ENCODE data around the gene HMCN1.

The HMCN1 gene

DNA sequence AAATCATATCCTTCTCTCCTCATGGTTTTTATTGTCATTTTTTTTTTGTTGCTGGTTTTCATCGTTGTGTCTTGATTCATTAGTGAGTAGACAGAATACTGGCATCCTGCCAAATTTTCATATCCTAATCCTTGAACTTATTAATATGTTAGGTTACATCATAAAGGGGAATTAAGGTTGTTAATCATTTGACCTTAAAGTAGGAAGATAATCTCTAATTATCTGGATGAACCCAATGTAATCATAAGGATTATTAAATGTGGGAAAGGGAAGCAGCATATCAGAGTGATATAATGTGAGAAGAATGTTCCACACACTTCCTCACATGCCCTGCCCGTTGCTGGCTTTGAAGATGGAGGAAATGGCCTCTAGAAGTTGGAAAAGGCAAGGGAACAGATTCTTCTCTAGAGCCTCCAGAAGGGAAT, 299.7 kb downstream of the HMCN1 start:
- no peak for DNase-seq (ENCODE audit: low spot score)

DNA sequence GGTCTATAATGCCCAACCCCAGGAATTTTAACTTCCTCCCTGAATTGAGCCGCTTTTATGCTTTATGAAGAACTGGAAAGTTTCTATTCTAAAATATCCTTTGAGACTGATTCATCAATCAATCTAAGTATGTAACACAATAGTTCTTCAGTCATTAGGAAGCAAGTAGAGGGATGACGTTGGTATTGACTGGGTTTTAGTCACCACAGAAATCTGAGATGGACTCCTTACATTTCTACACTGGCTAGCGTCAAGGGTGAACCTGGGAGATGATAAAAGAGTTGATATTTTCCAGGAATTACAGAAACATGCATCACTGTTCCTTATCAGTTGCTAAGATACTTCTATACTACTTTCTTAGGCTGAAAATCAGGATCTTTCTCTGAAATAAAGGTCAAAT, 308.0 kb downstream of the HMCN1 start:
- DNase-seq (ENCODE audit: low spot score): no peak

DNA sequence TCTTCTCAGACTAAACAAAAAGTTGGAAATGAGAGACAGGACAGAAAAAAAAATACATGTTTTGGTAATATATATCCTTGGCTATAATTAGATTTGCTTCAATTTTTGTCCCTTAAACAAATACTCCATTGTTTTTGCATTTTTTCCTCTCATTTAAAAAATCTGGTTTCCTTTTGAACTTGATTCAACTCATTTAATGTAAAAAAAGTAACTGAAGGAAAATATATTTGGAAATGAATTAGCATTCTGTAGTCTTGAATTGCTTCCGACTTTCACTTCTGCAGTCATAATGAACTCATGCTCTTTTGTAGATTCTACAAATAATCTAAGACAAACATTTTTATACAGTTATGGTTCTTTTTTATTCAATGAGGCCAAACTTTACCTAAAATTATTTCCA, 309.1 kb downstream of the HMCN1 start:
- DNase-seq (ENCODE audit: low spot score): no peak

DNA sequence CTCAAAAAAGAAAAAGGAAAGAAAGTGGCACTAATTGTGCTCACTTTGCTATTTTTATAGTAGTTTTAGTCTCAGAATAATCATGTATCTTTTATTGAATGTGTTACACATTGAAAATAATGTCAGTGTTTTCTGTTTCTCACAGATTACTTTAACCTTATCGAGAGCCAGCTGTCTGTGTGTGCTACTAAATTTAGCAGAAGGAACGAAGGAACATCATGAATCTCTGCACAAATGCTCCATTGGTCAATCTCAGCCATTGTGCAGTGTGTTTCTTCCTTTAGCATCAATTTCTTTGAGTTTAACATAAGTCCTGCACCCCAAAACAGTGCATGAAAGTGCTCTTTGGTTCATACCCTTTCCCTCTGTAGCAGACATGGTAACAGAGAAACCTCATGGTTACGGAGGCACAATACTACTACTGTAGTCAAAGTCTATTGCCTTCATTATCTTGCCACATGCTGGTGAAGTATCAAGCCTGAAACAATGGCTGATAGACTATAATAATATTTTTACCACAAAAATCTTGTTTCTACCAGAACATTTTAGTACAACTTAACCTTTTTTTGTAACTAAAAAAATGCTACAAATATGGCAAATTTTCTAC, 310.0 kb downstream of the HMCN1 start:
- no peak for DNase-seq (ENCODE audit: low spot score)

DNA sequence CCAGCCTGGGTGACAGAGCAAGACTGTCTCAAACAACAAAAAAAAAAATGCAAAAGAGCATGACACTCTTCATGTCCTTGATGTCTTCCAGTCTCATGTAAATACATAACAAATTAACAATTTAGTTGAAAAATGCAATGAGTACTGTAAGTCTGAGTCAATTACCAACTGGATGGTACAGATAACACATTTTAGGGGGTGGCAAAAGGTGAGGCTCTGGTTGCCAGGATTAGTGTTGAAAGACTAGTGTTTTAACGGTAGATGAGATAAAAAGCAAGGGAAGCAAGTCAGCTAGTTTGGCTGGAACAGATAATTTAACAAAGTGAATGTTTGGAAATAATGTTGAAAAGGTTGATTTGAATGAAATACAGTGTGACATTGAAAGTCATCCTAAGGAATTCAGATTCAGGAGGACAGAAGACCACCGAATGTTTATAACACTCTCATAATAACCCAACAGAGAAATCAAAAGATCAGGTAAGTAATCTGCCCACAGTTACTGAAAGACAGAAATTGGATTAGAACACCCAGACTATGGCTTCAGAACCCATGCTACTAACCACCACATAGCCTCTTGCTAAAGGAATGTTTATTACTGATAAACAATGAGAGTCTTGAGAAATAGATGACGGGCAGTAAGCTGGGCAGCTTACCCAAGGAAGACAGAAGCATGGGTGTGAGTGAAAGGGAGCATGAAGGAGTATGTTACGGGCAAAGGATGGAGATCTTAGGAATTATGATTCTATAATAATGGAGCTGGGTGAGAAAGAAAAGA, 312.4 kb downstream of the HMCN1 start:
- DNase-seq (ENCODE audit: low spot score): no peak

DNA sequence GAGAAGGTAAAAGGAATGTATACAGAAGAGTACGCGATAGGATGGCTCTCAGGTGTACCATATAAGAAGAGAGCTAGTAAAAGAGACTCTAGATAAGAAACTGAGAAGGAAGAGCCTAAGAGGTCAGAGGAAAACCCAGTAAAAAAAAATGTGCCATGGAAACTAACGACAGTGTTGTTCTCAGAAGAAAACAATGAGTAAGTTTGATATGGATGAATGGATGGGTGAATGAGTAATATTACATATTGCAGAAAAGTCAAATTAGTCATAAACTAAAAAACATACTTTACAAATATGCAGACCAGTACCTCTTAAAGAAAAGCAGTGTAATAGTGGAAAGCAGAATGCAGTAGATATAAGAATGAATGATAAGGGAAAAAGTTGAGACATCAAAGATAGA, 316.2 kb downstream of the HMCN1 start:
- no peak for DNase-seq (ENCODE audit: low spot score)

DNA sequence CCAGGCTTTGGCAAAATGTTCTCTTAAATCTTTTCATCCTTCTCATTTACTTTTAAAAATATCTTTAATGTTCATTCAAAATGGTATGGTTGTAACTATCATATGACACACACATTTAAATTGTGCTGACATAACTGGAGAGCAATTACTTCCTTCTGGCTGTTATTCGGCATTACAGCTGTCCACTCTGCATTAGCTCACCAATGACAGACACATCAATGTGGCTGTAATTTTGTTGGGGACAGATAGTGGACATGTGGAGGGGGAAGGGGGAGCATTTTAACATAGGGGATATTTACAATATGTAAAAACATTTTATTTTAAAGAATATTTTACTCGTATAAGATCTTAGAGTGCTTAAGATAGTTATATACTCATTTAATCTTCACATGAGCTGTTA, 319.8 kb downstream of the HMCN1 start:
- DNase-seq (ENCODE audit: low spot score): no peak

DNA sequence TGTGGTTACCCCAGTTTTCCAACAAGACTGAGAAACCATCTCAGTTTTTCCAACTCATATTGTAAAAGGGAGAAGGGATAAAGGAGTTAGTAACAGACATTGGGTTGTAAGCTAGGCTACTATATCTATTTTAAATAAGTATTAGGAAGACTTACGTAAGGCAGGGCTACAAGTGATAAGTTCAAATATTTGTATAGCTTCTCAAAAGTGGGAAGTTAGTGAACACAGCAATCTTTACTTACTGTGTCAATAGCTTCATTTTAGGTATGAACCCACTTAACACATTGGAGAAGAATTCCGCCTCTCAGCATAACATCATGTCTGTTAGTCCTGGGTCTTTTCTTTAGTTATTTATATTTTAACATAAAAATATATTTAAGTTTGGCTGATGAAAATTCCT, 320.7 kb downstream of the HMCN1 start:
- no peak for DNase-seq (ENCODE audit: low spot score)

DNA sequence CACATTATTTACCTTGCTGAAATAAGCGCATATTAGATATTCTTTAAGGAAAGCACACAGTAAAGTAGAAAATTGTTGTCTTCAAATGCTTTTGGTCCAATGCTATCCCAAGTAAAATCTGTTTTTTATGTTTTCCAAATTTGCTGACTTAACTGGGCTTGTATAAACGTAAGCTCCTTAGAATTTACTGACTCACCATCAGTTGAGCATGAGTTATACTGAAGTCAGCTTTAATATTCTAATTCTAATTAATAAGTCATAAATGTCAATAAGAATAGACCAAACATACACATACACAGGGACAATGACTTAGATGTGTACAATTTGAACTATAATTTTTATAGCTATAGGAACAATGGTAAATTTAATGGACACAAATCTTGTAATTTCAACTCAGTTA, 321.7 kb downstream of the HMCN1 start:
- no peak for DNase-seq (ENCODE audit: low spot score)

DNA sequence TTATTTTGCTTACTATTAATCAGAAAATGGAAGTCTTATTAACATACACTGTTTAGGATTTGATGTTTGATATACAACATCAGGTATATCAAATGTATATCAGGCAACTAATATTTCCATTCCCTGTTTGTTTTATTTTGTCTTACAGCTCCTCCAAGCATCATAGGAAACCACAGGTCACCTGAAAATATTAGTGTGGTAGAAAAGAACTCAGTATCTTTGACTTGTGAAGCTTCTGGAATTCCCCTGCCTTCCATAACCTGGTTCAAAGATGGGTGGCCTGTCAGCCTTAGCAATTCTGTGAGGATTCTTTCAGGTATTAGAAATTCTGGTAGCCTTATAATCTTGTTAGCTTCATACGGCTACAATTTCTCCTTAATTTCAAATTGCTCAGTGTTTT, 322.9 kb downstream of the HMCN1 start:
- no peak for DNase-seq (ENCODE audit: low spot score)

DNA sequence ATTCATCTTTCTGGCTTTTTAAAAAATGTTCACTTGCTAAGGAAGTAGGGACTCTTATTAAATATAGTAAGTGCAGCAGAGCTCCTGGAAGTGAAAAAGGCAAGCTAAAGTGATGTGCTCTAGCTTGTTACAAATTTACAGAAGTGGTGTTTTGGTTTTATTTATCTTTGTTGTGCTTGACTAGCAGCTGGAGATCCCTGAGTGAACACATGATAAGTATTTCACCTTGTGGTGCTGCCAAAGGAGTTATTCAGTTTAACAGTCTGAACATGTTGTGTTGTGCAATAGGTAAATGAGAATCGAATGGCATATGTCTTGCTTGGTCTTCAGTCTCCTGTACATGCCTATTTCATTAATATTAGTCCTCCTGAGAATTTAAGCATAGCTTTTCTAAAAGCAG, 325.1 kb downstream of the HMCN1 start:
- no peak for DNase-seq (ENCODE audit: low spot score)

DNA sequence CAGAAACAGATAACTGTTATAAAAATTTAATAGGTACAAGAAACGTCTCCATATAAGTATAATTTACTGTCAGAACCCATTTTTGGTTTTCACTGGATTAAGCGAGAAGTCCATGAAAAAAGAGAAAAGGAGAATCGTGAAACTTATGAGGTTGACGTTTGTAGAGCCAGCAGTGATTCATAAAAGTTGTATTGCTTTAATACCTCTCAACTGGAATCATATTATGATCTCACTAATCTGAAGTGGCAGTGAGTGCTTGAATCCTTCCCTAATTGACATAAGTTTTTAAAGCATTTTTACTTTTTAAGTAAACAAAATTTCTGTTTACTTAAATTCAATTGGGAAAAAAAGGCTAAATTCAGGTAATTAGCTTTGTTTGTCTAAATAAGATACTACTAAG, 325.6 kb downstream of the HMCN1 start:
- DNase-seq (ENCODE audit: low spot score): no peak

DNA sequence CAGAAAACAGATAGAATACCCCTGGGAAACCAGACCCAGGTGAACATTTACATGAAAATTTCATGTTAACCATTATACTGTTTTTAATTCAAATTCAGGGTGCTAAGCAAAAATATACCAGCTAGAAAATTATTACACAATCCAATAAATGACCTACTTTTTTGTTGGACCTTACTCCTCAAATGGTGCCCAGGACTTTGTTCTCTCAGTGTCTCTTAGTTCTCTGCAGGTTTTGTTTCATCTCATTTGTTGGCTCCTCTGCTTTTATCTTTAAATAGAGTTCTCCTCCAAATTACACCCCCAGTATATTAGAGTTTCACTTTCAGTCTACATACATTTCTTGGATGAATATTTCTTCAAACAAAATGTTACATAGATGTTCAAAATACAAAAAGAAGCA, 326.0 kb downstream of the HMCN1 start:
- DNase-seq (ENCODE audit: low spot score): no peak

DNA sequence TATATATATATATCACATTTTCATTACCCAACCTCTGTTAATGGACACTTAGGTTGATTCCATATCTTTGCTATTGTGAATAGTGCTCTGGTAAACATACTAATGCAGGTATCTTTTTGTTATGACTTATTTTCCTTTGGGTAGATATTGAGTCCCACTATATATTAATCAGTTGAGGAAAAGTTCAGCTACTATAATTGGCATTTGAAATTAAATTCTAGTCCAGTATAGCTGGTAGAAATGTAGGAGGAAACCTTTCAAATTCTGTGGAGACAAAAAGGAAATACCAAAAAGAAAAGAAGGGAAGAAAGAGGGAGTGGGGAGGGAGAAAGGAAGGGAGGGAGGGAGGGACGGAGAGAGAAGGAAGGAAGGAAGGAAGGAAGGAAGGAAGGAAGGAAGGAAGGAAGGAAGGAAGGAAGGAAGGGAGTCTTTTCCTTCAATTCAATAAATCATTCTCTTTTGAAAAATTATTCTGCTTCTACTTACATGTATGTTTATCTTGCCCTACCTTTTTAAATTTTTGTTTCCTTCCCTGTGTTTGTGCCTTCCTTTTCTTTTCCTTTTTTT, 329.0 kb downstream of the HMCN1 start:
- no peak for DNase-seq (ENCODE audit: low spot score)

DNA sequence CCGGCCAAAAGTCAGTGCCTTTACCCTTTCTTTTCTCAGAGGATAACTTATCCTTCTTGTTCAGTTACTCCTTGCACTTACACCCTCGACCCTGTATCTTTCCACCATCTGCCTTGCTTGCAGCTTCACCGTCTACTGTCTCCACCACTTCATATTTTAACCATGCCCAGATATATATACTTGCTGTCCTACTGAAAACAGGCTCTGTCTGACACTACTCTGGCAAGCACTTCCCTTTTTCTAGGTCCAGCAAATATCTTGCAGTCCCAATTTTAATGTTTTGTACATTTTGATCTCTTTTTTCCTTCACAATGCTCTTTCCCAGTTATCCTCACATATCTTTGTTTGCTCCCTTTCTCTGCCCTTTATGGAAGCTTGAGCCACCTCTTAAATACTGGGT, 332.2 kb downstream of the HMCN1 start:
- no peak for DNase-seq (ENCODE audit: low spot score)

DNA sequence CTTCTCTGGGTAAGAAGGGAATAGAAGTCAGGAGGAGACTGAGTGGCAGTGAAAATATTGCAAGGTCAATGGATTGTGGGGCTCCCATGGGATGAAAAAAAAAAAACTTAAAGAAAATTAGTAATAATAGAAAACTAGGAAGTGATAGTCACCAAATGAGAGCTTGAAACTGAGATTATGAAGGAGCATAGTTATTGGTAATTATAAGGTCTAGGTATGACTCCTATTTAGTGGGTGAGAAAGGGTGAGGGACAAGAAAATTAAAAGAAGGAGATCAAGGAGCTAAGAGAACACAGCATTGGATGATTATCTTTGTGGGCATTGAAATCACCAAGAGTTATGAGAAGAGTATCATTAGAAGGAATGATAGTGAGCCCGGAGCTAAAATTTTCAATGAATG, 339.5 kb downstream of the HMCN1 start:
- no peak for DNase-seq (ENCODE audit: low spot score)

DNA sequence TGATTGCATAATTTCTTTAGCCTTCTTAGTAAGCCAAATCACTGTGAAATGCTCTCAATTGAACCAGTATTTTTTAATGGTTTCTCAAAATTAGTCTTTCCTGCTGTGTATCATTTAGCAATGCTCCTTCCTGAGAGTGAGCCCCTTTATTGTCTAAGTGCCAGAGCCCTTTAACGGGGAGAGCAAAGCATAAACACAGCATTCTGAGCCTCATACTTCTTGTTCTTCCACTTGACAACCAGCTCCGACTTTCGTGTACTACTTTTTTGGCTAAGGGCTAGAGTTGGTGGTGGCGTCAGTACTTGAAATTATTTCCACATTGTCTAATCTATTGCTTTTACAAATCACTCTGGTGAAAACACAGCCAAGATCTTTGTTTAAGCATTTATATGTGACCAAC, 341.8 kb downstream of the HMCN1 start:
- no peak for DNase-seq (ENCODE audit: low spot score)

DNA sequence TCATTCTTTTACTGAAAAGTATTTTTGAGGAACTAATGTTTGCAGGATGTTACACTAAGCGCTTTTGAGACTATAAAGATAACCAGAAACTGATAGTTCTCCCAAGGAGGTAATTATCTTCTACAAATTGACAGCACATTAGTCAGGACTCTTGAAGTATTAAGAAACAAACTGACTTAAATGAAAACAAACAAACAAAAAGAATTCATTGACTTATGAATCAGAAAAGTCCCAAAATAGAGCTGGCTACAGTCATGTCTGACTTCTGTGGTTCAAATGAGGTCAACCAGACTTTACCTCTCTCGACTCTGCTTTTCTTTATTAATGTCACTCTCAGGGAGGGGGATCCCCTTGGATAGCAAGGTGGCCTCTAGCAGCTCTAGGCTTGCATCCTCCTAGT, 344.1 kb downstream of the HMCN1 start:
- DNase-seq (ENCODE audit: low spot score): no peak

DNA sequence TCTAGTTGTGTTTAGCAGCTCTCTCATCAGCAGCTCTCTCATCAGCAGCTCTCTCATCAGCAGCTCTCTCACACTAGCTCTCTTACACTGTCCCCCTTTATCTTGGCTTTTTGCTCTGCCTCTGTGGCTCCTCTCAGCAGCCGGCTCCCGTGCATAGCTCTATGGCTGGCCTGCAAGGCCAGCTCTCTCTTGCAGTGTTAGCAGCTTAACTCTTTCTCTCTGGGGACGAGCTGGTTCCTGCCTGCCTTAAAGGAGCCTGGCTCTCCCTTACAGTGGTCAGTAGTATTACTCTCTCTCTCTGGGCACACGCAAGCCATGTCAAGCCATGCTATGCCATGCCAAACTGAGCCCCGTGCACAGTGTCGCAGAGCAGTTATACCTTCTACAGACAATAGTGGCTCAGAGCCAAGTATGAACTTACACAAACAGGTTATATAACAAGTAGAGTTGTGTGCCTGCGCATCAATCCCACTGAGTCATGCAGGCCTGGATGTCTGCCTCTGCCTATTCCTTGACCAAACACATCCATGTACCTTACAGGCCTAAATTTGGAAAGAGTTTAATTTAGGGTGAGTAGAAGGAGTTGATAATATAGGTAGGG, 345.0 kb downstream of the HMCN1 start:
- no peak for DNase-seq (ENCODE audit: low spot score)

DNA sequence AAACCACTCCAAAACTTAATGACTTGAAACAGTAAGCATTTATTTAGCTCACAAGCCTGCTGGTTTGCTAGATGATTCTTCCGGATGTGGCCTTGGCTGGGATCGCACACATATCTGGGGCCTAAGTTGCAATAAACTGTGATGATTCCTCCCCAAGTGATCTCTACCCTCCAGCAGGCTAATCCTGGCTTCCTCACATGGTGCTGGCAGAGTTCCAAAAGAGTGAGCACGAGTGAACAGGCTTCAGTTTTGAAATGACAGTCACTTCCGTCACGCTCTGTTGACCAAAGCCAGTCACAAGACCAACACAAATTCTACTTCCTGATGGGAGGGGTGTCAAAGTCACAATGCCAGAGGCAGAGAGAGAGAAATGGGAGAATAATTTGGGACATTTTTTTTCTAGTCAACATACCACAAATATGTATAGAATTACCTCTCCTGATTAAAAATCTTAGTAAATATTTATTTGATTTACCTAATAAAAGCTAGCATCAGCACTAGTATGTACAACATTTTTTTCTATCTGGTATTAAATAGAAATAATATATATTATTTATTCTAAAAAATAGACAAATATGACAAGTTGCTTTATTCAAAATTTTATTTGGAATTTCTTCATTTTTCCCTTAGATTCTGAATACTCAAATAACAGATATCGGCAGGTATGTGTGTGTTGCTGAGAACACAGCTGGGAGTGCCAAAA, 348.2 kb downstream of the HMCN1 start:
- peak; percentile 42 for DNase-seq (ENCODE audit: low spot score)

DNA sequence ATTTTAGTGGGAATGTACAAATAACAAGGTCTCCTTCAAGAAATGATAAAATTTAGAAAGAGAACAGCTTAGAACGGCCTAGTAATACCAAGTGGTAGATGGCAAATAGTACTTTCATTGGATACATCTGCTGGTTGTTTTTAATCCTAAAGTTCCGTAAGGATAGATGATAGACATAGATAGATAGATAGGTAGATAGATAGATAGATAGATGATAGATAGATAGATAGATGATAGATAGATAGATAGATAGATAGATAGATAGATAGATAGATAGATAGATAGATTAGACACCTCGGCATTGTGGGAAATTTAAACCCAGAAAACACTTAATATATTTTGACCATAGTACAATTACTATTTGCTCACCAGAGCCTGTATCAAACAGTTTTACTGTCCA, 352.4 kb downstream of the HMCN1 start:
- DNase-seq (ENCODE audit: low spot score): no peak

DNA sequence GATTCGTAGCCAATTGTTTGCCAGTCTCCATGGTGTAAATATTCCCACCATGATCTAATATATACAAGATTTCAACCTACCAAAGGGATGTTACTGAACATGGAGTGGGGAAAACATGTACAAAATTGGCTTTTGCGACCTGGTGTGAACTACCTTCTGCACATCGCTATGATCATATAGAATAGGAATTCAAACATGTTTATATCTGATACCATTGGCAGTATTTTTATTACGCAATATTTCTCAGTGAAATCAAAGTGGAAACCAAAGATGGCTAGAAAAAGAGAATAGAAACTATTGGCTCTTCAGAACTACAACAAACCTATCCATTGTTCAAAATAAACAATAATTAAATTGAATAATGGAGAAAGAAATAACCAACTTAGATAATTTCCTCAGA, 355.7 kb downstream of the HMCN1 start:
- no peak for DNase-seq (ENCODE audit: low spot score)

DNA sequence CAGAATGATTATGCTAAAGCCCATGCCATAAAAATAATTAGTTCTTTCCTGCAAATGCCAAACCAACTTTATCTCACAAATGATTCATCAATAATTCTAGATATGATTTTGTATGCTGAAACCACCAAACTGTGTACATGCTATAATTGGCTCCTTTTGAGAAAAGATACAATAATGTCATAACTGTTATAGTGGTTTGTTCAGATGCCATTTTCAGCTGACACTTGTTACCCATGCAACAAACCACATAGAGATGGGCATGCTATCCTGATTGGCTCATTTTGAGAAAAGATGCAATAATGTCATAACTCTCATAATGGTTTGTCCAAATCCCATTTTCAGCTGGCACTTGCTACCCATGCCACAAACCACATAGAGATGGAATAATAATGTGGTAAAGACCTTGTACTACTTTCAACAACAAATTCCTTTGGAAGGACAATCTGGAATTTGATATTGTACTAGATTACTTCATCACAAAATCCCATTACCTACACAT, 357.1 kb downstream of the HMCN1 start:
- no peak for DNase-seq (ENCODE audit: low spot score)
